ENCODE measurements around the gene MED26.

Gene MED26

DNA sequence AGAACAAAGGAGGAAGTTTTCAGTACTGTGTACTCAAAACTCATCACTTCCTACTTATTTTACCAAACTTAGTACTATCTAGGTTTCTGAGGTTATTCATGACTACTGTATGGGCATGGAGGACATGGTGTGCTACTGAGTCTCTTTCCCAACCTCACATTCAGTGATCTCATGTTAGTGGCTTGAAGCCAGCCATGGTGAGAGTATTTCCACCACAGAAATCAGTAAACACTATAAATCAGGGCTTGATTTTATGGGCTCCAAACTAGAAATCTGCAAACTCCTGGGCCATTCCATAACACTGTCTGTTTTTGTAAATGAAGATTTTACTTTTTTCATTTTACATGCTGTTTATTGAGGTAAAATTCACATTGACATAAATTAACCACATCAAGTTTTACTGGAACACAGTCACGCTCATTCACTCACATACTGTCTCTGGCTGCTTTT, 19.7 kb downstream of the MED26 start:
- H3K4me3 ChIP-seq (ENCODE audit: low read depth, low read length), result no peak overlapping the region
- peaks cover 22% of the 10 kb centered on the region for H3K4me1 ChIP-seq (ENCODE audit: control insufficient read depth, insufficient read depth, low read length)
- no peaks in the 10 kb centered on the region for H3K36me3 ChIP-seq (ENCODE audit: control insufficient read depth in 2 of 2, insufficient read depth in 1 of 2, low read length in 2 of 2)
- POLR2A ChIA-PET, result interaction anchor here (0.5 to 1.7 kb wide), 2 partner anchors 19 to 44 kb away, joined by 3 to 5 read pairs; partner anchors contain the start of gene MED26
- H3K27ac ChIP-seq (ENCODE audit: extremely low read depth, low read depth, low read length), result peak overlapping the region; percentile 37
- CTCF ChIA-PET, result no interaction called here
- no peaks in the 10 kb centered on the region for H3K9me3 ChIP-seq (ENCODE audit: control insufficient read depth, insufficient read depth, low read depth, low read length)
- TF ChIP-seq ZNF10 (tag by site-specific recombination; IDR thresholded peaks at IDR 0.05), result 0 out of 2 replicates have a peak, but pooled peaks have one; percentile 36
- TF ChIP-seq ZNF19 (tag by site-specific recombination; IDR thresholded peaks at IDR 0.05; ENCODE audit: low read depth), result no peak
- TF ChIP-seq, protein P1, sequence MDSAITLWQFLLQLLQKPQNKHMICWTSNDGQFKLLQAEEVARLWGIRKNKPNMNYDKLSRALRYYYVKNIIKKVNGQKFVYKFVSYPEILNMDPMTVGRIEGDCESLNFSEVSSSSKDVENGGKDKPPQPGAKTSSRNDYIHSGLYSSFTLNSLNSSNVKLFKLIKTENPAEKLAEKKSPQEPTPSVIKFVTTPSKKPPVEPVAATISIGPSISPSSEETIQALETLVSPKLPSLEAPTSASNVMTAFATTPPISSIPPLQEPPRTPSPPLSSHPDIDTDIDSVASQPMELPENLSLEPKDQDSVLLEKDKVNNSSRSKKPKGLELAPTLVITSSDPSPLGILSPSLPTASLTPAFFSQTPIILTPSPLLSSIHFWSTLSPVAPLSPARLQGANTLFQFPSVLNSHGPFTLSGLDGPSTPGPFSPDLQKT (IDR thresholded peaks at IDR 0.05; ENCODE audit: borderline replicate concordance, low read depth, low read length), result no peak
- no peak for TF ChIP-seq ZNF169 (tag by site-specific recombination; IDR thresholded peaks at IDR 0.05)
- no peak for TF ChIP-seq ZNF791 (tag by site-specific recombination; IDR thresholded peaks at IDR 0.05)
- TF ChIP-seq, protein P2, sequence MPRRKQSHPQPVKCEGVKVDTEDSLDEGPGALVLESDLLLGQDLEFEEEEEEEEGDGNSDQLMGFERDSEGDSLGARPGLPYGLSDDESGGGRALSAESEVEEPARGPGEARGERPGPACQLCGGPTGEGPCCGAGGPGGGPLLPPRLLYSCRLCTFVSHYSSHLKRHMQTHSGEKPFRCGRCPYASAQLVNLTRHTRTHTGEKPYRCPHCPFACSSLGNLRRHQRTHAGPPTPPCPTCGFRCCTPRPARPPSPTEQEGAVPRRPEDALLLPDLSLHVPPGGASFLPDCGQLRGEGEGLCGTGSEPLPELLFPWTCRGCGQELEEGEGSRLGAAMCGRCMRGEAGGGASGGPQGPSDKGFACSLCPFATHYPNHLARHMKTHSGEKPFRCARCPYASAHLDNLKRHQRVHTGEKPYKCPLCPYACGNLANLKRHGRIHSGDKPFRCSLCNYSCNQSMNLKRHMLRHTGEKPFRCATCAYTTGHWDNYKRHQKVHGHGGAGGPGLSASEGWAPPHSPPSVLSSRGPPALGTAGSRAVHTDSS (tag by site-specific recombination; IDR thresholded peaks at IDR 0.05), result no peak
- peak; percentile 8 for TF ChIP-seq ZNF654 (tag by site-specific recombination; IDR thresholded peaks at IDR 0.05; ENCODE audit: low read depth)
- TF ChIP-seq IKZF3 (tag by site-specific recombination; IDR thresholded peaks at IDR 0.05), result peak; percentile 77
- TF ChIP-seq GLI2 (tag by site-specific recombination; IDR thresholded peaks at IDR 0.05; ENCODE audit: borderline replicate concordance, low read depth), result peak; percentile 61; the same call in 1 of the 2 replicates
- no peak for TF ChIP-seq ZNF341 (tag by site-specific recombination; IDR thresholded peaks at IDR 0.05; ENCODE audit: low read depth)
- no peak for TF ChIP-seq KLF1 (tag by site-specific recombination; IDR thresholded peaks at IDR 0.05)
- no peak; the same call in 1 of the 2 replicates for TF ChIP-seq BCL11A (tag by site-specific recombination; IDR thresholded peaks at IDR 0.05; ENCODE audit: low read depth)
- TF ChIP-seq, protein P3, sequence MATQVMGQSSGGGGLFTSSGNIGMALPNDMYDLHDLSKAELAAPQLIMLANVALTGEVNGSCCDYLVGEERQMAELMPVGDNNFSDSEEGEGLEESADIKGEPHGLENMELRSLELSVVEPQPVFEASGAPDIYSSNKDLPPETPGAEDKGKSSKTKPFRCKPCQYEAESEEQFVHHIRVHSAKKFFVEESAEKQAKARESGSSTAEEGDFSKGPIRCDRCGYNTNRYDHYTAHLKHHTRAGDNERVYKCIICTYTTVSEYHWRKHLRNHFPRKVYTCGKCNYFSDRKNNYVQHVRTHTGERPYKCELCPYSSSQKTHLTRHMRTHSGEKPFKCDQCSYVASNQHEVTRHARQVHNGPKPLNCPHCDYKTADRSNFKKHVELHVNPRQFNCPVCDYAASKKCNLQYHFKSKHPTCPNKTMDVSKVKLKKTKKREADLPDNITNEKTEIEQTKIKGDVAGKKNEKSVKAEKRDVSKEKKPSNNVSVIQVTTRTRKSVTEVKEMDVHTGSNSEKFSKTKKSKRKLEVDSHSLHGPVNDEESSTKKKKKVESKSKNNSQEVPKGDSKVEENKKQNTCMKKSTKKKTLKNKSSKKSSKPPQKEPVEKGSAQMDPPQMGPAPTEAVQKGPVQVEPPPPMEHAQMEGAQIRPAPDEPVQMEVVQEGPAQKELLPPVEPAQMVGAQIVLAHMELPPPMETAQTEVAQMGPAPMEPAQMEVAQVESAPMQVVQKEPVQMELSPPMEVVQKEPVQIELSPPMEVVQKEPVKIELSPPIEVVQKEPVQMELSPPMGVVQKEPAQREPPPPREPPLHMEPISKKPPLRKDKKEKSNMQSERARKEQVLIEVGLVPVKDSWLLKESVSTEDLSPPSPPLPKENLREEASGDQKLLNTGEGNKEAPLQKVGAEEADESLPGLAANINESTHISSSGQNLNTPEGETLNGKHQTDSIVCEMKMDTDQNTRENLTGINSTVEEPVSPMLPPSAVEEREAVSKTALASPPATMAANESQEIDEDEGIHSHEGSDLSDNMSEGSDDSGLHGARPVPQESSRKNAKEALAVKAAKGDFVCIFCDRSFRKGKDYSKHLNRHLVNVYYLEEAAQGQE (tag by site-specific recombination; IDR thresholded peaks at IDR 0.05), result no peak
- 0 out of 2 replicates have a peak, but pooled peaks have one; percentile 21 for TF ChIP-seq KLF16 (tag by site-specific recombination; IDR thresholded peaks at IDR 0.05)
- no peak for TF ChIP-seq ZNF391 (tag by site-specific recombination; IDR thresholded peaks at IDR 0.05; ENCODE audit: borderline replicate concordance, low read depth)
- TF ChIP-seq, protein P4, sequence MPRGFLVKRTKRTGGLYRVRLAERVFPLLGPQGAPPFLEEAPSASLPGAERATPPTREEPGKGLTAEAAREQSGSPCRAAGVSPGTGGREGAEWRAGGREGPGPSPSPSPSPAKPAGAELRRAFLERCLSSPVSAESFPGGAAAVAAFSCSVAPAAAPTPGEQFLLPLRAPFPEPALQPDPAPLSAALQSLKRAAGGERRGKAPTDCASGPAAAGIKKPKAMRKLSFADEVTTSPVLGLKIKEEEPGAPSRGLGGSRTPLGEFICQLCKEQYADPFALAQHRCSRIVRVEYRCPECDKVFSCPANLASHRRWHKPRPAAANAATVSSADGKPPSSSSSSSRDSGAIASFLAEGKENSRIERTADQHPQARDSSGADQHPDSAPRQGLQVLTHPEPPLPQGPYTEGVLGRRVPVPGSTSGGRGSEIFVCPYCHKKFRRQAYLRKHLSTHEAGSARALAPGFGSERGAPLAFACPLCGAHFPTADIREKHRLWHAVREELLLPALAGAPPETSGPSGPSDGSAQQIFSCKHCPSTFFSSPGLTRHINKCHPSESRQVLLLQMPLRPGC (tag by site-specific recombination; IDR thresholded peaks at IDR 0.05), result peak; percentile 82
- TF ChIP-seq SCRT1 (tag by site-specific recombination; IDR thresholded peaks at IDR 0.05; ENCODE audit: borderline replicate concordance), result no peak
- TF ChIP-seq ZBTB1 (tag by site-specific recombination; IDR thresholded peaks at IDR 0.05), result no peak
- TF ChIP-seq SETDB1 (IDR thresholded peaks at IDR 0.05; ENCODE audit: insufficient read length, low read length), result no peak
- no peak for TF ChIP-seq BCL11B (tag by site-specific recombination; IDR thresholded peaks at IDR 0.05; ENCODE audit: low read depth)
- no peak for TF ChIP-seq ZNF571 (tag by site-specific recombination; IDR thresholded peaks at IDR 0.05)
- peak; percentile 21; the same call in 1 of the 2 replicates for TF ChIP-seq ZNF394 (tag by site-specific recombination; IDR thresholded peaks at IDR 0.05; ENCODE audit: borderline replicate concordance)
- TF ChIP-seq OSR2 (tag by site-specific recombination; IDR thresholded peaks at IDR 0.05), result peak; percentile 98
- no peak for TF ChIP-seq ZNF140 (tag by site-specific recombination; IDR thresholded peaks at IDR 0.05)
- TF ChIP-seq, protein P5, sequence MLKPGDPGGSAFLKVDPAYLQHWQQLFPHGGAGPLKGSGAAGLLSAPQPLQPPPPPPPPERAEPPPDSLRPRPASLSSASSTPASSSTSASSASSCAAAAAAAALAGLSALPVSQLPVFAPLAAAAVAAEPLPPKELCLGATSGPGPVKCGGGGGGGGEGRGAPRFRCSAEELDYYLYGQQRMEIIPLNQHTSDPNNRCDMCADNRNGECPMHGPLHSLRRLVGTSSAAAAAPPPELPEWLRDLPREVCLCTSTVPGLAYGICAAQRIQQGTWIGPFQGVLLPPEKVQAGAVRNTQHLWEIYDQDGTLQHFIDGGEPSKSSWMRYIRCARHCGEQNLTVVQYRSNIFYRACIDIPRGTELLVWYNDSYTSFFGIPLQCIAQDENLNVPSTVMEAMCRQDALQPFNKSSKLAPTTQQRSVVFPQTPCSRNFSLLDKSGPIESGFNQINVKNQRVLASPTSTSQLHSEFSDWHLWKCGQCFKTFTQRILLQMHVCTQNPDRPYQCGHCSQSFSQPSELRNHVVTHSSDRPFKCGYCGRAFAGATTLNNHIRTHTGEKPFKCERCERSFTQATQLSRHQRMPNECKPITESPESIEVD (tag by site-specific recombination; IDR thresholded peaks at IDR 0.05), result peak; percentile 100
- TF ChIP-seq WT1 (tag by site-specific recombination; IDR thresholded peaks at IDR 0.05), result no peak
- no peak for TF ChIP-seq ZNF133 (tag by site-specific recombination; IDR thresholded peaks at IDR 0.05)
- TF ChIP-seq ZNF664 (tag by site-specific recombination; IDR thresholded peaks at IDR 0.05), result peak; percentile 77
- TF ChIP-seq ZNF175 (tag by site-specific recombination; IDR thresholded peaks at IDR 0.05), result no peak
- no peak for TF ChIP-seq ZNF23 (tag by site-specific recombination; IDR thresholded peaks at IDR 0.05; ENCODE audit: borderline replicate concordance)
- TF ChIP-seq FEZF1 (tag by site-specific recombination; IDR thresholded peaks at IDR 0.05), result peak; percentile 71

All from HEK293 (cell line).